Ureter (tissue), 1 donor: Measurements from ENCODE around the gene TTLL5. TPM values are rescaled to one million over a fixed set of nuclear protein-coding genes. Genes with fewer than 3 reads are reported as not detected.

Source experiments
- DNase-seq: peaks from one replicate; pipeline ENCODE4 v3.0.0-alpha.2; 2020; ENCODE audit warnings: low spot score
- total RNA-seq: library from RNA; stranded (reverse); gene quantifications from one replicate; pipeline ENCODE4 v1.2.4, GENCODE V29; 2023
- donor health status: DM: yes; HTN: yes; CAD: no.

The TTLL5 gene
- total RNA-seq, 1 donor from 2014 or later: 54.0 TPM

GRCh38 chr14:75960231-75960630, 299.2 kb downstream of the TTLL5 start:
- DNase-seq: no peak

GRCh38 chr14:75961662-75962061, 300.6 kb downstream of the TTLL5 start:
- no peak for DNase-seq

GRCh38 chr14:75967866-75968265, 306.8 kb downstream of the TTLL5 start:
- no peak for DNase-seq

- DNase-seq: no peak
These were observed 307.4 kb downstream of the TTLL5 start for GRCh38 chr14:75968456-75968855.

GRCh38 chr14:75969126-75969525, 308.1 kb downstream of the TTLL5 start:
- no peak for DNase-seq

GRCh38 chr14:75969891-75970290, 308.8 kb downstream of the TTLL5 start:
- DNase-seq: no peak

GRCh38 chr14:75970989-75971388, 309.9 kb downstream of the TTLL5 start:
- DNase-seq: no peak

GRCh38 chr14:75971509-75971908, 310.5 kb downstream of the TTLL5 start:
- DNase-seq: no peak

GRCh38 chr14:75972801-75973421, 311.9 kb downstream of the TTLL5 start:
- DNase-seq: no peak

GRCh38 chr14:75976826-75977581, 316.0 kb downstream of the TTLL5 start:
- DNase-seq: no peak

- DNase-seq: no peak
These were observed 316.5 kb downstream of the TTLL5 start for GRCh38 chr14:75977582-75977943.

GRCh38 chr14:75978249-75978731, 317.2 kb downstream of the TTLL5 start:
- DNase-seq: no peak

- no peak for DNase-seq
These were observed 318.1 kb downstream of the TTLL5 start for GRCh38 chr14:75979071-75979571.

- peak; percentile 60 for DNase-seq
These were observed 318.9 kb downstream of the TTLL5 start for GRCh38 chr14:75979648-75980565.

GRCh38 chr14:75980856-75981255, 319.8 kb downstream of the TTLL5 start:
- no peak for DNase-seq

- peak; percentile 86 for DNase-seq
These were observed 320.6 kb downstream of the TTLL5 start, which contains the start of gene TGFB3 for GRCh38 chr14:75981426-75982265. Gene TGFB3, minus strand, starts transcription at chr14:75981995. Its CDS starts 1,102 bp downstream, at chr14:75980893.

- DNase-seq: peak; percentile 90
These were observed 321.4 kb downstream of the TTLL5 start for GRCh38 chr14:75982266-75983018.

GRCh38 chr14:75983019-75983358, 321.9 kb downstream of the TTLL5 start:
- no peak for DNase-seq

- no peak for DNase-seq
These were observed 323.6 kb downstream of the TTLL5 start for GRCh38 chr14:75984674-75985073.
